Daoy (cell line): ENCODE results near the gene CTPS2. TPM values are rescaled to one million over a fixed set of nuclear protein-coding genes. Genes with fewer than 3 reads are reported as not detected.
"Not testable (repeated sequence)": the region's sequence is repeated elsewhere in the genome, so short reads cannot be mapped to it uniquely, and the experiment has no call there.

Source experiments
- DNase-seq: peaks from one replicate; pipeline ENCODE4 v3.0.0-alpha.2; 2015; ENCODE audit warnings: low read depth
- total RNA-seq: library from RNA; depleted of rRNA; stranded (reverse); fragments of >200 nt; shearing (Covaris generic); gene quantifications from 2 replicates; pipeline ENCODE4 v1.2.3, GENCODE V29; 2014

Gene CTPS2
- total RNA-seq, 1 experiment from 2014 or later: 11.9 TPM

- DNase-seq: no peak
These were observed 108.6 kb downstream of the CTPS2 start for GRCh38 chrX:16603822-16604221.

GRCh38 chrX:16603235-16603634 is 109.2 kb downstream of the CTPS2 start:
- not testable (repeated sequence) for DNase-seq

- no peak for DNase-seq
These were observed 110.6 kb downstream of the CTPS2 start for GRCh38 chrX:16601885-16602284.

- DNase-seq: no peak
These were observed 118.0 kb downstream of the CTPS2 start for GRCh38 chrX:16594490-16594889.

GRCh38 chrX:16593801-16594200 is 118.7 kb downstream of the CTPS2 start:
- no peak for DNase-seq

- no peak for DNase-seq
These were observed 120.2 kb downstream of the CTPS2 start for GRCh38 chrX:16592194-16592770.

GRCh38 chrX:16589826-16590225 is 122.6 kb downstream of the CTPS2 start:
- DNase-seq: no peak

GRCh38 chrX:16589211-16589610 is 123.3 kb downstream of the CTPS2 start:
- DNase-seq: peak; percentile 19

GRCh38 chrX:16588266-16588665 is 124.2 kb downstream of the CTPS2 start:
- no peak for DNase-seq

GRCh38 chrX:16587836-16588235 is 124.6 kb downstream of the CTPS2 start:
- no peak for DNase-seq

GRCh38 chrX:16586377-16587112 is 125.9 kb downstream of the CTPS2 start:
- no peak for DNase-seq

- no peak for DNase-seq
These were observed 126.7 kb downstream of the CTPS2 start for GRCh38 chrX:16585486-16586376.

GRCh38 chrX:16580004-16580797 is 132.3 kb downstream of the CTPS2 start:
- DNase-seq: not testable (repeated sequence)

- no peak for DNase-seq
These were observed 133.0 kb downstream of the CTPS2 start for GRCh38 chrX:16579517-16579916.

GRCh38 chrX:16578218-16578617 is 134.3 kb downstream of the CTPS2 start:
- DNase-seq: no peak

- DNase-seq: no peak
These were observed 134.9 kb downstream of the CTPS2 start for GRCh38 chrX:16577483-16578029.

- not testable (repeated sequence) for DNase-seq
These were observed 137.1 kb downstream of the CTPS2 start for GRCh38 chrX:16575388-16575787.

GRCh38 chrX:16573781-16574180 is 138.7 kb downstream of the CTPS2 start:
- peak; percentile 34 for DNase-seq

- no peak for DNase-seq
These were observed 144.8 kb downstream of the CTPS2 start for GRCh38 chrX:16567681-16568080.

GRCh38 chrX:16566571-16566970 is 145.9 kb downstream of the CTPS2 start:
- DNase-seq: no peak

GRCh38 chrX:16560173-16560572 is 152.3 kb downstream of the CTPS2 start:
- DNase-seq: no peak
